IPS DF 4.7 (cell line): ENCODE results near the gene IL1RAP.

Experiments
- DNase-seq: peaks from one replicate; pipeline ENCODE4 v3.0.0-alpha.2; 2013; ENCODE audit warnings: low spot score; ENCODE audit errors: extremely low read depth

Gene IL1RAP

DNA sequence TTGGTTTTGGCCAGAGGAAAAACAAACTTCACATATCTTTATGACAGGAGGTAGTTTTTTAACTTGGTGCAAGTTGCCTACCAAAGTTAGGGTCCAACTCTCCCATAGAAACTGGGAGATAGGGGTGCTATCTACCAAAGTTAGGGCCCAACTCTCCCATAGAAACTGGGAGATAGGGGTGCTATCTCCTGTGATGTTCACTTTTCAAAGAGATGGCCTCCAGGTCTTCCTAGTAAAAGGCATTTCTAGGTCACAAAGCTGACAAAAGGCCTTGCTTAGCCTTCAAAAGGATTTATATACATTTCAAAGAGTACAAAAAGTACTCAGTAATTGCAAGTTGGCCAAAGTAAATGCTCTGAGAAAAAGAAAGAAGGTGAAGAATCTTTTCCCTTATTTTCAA lies 27.1 kb downstream of the IL1RAP start:
- peak; percentile 14 for DNase-seq

DNA sequence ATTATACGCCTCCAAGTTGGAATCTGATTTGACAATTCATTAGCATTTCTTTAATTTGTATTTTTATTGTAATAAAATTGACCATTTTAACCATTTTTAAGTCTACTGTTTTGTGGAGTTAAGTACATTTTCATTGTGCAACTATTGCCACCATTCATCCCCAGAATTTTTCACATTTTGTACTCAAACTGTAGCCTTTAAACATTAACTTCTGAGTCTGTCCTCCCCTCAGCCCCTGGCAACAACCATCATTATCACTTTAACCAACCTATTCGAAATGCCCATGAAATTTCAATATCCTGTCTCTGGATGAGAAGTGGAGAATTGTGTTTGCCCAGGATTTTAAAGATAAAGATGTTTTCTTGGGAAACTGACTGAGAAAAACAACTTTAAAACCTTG lies 27.7 kb downstream of the IL1RAP start:
- DNase-seq, result no peak

GRCh38 chr3:190542846-190543245 lies 29.0 kb downstream of the IL1RAP start:
- DNase-seq, result no peak

DNA sequence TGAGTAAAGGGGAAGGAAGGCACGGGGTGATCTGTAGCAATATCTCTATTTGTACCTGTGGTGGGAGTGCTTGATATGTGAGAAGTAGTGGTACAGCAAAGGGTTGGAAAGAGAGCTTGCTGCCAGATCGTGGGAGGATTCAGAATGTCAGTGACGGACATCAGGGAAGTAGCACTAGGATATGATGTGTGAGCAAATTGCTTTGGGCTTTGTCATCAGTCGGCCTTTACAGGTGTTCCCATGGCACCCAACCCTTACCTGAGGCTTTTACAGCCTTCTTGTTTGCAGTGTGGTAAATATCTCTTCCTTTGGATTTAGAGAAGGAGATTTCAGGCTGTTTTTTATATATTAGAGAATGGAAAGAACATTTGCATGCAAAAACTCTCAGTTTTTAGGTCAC lies 29.8 kb downstream of the IL1RAP start:
- no peak for DNase-seq

GRCh38 chr3:190545191-190545590 lies 31.3 kb downstream of the IL1RAP start:
- DNase-seq, result no peak

DNA sequence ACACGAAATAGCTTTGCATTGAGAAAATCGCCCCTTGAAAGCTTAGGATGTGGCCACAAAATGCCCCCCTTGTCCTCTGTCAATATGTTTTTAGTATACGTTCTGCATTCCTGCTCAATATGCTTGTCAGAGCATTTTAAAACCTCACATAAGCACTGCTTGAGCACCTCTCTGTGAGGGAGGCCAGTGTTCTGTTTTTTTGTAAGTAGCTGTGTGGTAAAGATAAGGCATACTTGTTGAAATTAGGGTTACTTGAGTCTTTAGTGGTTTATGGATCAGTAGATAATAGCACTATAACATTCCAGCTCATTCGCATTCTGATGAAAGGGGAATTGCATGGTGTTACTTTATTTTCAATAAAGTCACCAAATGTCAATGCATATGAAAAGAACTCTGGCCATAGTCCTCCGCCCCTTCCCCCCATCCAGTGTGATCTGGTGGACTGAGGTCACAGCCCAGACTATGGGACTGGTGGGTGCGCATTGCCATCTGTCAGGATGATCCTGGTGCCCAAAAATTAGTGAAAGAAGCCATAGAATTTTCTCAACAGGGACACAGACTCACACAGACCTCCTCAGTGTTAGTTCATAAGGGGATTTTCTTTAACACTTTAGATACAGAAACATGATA lies 33.1 kb downstream of the IL1RAP start:
- no peak for DNase-seq

GRCh38 chr3:190548031-190548656 lies 34.3 kb downstream of the IL1RAP start:
- DNase-seq, result no peak

GRCh38 chr3:190552021-190552420 lies 38.1 kb downstream of the IL1RAP start:
- no peak for DNase-seq

- peak; percentile 58 for DNase-seq
These were observed 39.3 kb downstream of the IL1RAP start for GRCh38 chr3:190552969-190553759.

DNA sequence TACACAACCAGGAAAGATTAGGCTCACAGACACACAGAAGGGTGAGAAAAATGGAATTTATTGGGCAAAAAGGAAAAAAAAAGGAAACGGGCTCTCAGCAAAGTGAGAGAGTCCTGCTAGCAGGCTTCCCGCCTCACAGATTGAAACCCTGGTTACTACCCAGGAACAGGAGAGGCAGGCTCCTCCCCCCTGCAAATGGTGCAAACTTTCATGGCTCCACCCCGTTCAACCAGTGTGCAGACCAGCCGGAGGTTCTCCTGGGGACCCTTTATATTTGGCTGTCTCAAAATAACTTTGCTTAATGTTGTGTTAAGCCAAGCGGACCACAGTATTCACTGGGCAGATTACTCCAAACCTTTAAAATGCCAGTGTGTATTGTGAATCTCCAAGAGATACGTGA lies 40.3 kb downstream of the IL1RAP start:
- DNase-seq, result peak; percentile 11

DNA sequence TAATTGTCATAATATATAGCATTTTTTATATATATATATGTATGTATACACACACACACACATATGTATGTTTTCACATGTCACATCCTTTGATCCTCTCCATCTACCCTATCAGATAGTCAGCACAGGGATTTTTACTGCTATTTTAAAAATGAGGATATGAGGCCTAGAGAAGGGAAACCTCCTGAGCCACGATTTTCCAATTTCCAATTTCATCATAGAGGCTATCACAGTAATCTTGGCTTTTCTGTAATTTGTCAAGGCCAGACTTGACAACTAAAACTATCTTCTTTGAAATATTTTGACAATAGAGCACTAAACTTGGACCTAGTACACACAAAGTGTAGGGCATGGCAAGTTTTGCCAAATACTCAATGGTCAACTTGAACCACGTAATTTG lies 42.5 kb downstream of the IL1RAP start:
- DNase-seq, result no peak

DNA sequence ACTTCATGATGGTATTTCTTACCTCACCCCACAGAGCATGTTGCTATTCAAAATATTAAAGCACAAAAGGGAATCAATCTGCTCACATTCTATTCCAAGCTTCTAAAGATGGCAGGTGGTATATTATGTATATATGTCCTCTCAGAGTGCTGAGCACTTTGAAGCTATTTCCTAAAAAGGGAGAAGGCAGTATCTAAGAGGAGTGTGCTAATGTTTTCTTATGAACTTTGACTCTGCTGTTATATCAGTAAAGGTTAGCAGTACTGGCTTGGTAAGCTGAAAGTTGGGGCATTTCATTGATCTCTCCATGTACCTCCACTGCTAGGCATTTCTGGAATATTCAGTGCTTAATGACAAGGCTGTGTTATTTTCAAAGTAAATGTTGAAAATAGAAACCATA lies 43.4 kb downstream of the IL1RAP start:
- no peak for DNase-seq

DNA sequence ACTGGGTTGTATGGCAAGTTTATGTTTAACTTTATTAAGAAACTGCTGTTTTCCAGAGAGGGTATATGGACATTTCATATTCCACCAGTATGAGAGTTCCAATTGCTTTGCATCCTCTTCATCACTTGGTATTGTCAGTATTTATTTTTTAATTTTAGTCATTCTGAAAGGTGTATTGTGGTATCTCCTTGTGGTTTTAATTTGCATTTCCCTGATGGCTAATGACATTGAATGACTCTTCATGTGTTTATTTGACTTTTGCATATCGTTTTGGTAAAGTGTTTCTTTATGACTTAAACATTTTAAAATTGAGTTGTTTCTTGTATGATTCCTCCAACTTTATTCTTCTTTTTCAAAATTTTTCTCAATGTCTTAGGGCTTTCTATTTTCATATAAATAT lies 44.4 kb downstream of the IL1RAP start:
- no peak for DNase-seq

- no peak for DNase-seq
These were observed 44.9 kb downstream of the IL1RAP start for GRCh38 chr3:190558796-190559195.

DNA sequence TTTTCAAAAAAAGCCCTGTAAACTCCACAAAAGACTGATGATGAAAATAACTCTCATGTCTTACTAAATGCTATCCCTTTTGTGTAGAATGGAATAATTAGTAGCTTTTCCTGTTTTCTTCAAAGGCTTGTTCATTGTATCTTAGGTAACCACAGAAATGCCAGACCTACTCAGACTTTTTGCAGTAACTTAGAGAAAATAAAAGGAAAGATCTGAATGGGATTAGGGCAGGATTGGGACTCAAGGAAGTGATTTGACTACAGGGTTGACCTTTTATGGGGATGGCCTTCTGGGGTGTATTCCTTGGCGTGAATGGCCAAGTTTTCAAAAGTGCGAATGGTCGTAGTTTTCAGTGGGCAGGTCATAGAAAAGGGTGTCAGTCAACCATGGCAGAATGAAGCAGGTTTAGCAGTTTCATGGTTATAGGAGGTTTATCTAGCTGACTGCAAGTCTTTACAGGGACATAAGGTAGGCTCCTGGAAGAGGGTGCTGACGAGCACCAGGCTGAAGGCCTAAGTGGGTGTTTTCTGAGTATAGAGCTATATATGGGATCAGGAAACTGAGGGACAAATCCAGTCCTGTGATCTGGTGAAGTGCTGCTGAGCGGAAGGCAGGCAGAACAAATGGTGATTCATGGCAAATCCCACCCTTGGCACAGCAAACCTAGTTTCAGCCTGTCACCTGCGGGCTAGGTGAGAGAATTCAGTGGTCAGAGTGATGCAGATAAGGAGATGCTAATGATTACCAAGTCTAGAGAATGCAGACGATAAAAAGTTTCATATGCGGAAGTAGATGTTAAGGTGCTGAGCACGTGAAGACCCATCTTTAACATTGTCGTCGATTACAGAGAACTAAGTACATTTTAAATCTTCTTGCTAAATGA lies 46.4 kb downstream of the IL1RAP start:
- DNase-seq, result no peak

GRCh38 chr3:190562866-190563510 lies 49.1 kb downstream of the IL1RAP start:
- DNase-seq, result no peak

DNA sequence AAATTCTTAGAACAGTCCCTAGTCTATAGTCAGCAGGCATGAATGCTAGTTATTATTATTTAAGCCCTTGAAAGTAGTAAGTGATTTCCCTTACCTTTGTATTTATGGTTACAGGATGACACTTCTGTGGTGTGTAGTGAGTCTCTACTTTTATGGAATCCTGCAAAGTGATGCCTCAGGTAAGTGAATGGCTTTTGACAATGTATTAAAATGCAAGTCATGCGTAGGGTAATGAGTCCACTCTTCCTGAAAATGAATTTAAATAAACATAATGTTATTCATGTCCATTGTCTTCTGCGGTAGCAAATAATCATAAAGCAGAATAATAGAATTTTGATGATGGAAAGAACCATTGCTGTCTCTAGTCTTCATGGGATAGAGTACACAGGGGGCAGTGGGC lies 50.3 kb downstream of the IL1RAP start:
- no peak for DNase-seq

- peak; percentile 7 for DNase-seq
These were observed 52.4 kb downstream of the IL1RAP start for GRCh38 chr3:190566043-190566933.

- DNase-seq, result no peak
These were observed 54.2 kb downstream of the IL1RAP start for GRCh38 chr3:190568036-190568435.

GRCh38 chr3:190574473-190574872 lies 60.6 kb downstream of the IL1RAP start:
- no peak for DNase-seq
